ENCODE results near the gene BIRC3.

The BIRC3 gene

GRCh38 chr11:102378818-102379217 lies 61.5 kb downstream of the BIRC3 start:
- no peak for TF ChIP-seq CTCF (IDR thresholded peaks at IDR 0.05; ENCODE audit: low read depth, low read length)
- no peak overlapping the region for H3K4me3 ChIP-seq (ENCODE audit: low read depth, low read length)

DNA sequence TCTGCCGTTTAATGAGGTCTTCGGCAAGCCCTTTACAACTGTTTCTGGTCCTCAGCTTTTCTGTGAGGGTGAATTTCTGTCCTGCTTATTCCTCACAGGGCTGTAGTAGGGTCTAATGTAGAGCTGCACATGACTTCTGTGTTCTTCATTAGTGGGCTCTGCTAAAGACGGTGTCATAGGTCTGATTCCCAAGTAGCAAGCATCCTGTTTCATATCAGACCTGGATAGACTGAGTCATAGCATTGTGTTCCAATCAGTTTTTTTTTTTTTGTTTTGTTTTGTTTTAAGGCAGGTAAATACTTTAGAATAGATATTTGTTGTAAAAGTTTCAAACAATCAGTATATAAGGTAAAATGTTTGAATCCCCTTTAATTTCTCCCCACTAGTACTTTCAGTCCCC lies 65.1 kb downstream of the BIRC3 start:
- H3K4me3 ChIP-seq (ENCODE audit: low read depth, low read length) = no peak overlapping the region
- TF ChIP-seq CTCF (IDR thresholded peaks at IDR 0.05; ENCODE audit: low read depth, low read length) = no peak

DNA sequence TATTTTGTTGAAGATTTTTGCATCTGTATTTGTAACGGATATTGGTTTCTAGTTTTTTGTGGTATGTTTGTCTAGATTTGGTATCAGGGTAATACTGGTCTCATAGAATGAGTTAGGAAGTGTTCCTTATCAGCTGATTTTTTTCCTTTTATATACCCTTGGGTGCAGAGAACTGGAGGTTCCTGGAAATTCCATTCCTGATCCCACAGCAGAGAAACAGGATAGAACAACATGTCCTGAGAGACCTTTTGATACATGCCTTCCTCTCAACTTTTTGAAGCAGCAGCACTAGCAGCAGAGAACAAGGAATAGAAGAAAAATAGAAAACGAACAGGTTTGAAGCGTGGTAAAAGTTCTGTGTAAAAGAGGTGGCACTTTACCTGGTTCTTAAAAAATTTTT lies 66.6 kb downstream of the BIRC3 start:
- no peak for TF ChIP-seq CTCF (IDR thresholded peaks at IDR 0.05; ENCODE audit: low read depth, low read length)
- H3K4me3 ChIP-seq (ENCODE audit: low read depth, low read length) = no peak overlapping the region

- H3K4me3 ChIP-seq (ENCODE audit: low read depth, low read length) = no peak overlapping the region
- TF ChIP-seq CTCF (IDR thresholded peaks at IDR 0.05; ENCODE audit: low read depth, low read length) = no peak
These were observed 67.3 kb downstream of the BIRC3 start for GRCh38 chr11:102384419-102385079.

- TF ChIP-seq CTCF (IDR thresholded peaks at IDR 0.05; ENCODE audit: low read depth, low read length) = no peak
- no peak overlapping the region for H3K4me3 ChIP-seq (ENCODE audit: low read depth, low read length)
These were observed 68.1 kb downstream of the BIRC3 start for GRCh38 chr11:102385085-102386007.

GRCh38 chr11:102386136-102386734 lies 69.0 kb downstream of the BIRC3 start:
- TF ChIP-seq CTCF (IDR thresholded peaks at IDR 0.05; ENCODE audit: low read depth, low read length) = no peak
- no peak overlapping the region for H3K4me3 ChIP-seq (ENCODE audit: low read depth, low read length)
